ENCODE data around the gene STK16.

- TF ChIP-seq EZH2phosphoT487 (IDR thresholded peaks at IDR 0.05; ENCODE audit: borderline replicate concordance) (no peak), CTCF (conservative IDR thresholded peaks at IDR 0.05; ENCODE audit: low read length) (no peak)
Observed at GRCh38 chr2:219253753-219254589, 8.7 kb downstream of the STK16 start, which contains the start of gene TUBA4A.

All from Loucy (cell line).